Endodermal cell (in vitro differentiated cells): ENCODE results near the gene NCOA5. TPM values are rescaled to one million over a fixed set of nuclear protein-coding genes. Genes with fewer than 3 reads are reported as not detected.
A peak's percentile ranks its signal among the peaks of the same experiment; 100 is the strongest.

ENCODE experiments used
- DNase-seq: peaks from one replicate; pipeline ENCODE4 v3.0.0-alpha.2; 2017
- H3K27ac ChIP-seq: 2 replicates; pipeline ENCODE4 v1.5.1; 2013; ENCODE audit warnings: mild to moderate bottlenecking, low read depth, low read length, moderate library complexity
- H3K27me3 ChIP-seq: 2 replicates; pipeline ENCODE4 v1.6.1; 2013; ENCODE audit warnings: mild to moderate bottlenecking, low read length, moderate library complexity; ENCODE audit not compliant: insufficient read depth, control insufficient read depth, poor library complexity, severe bottlenecking
- H3K36me3 ChIP-seq: 2 replicates; pipeline ENCODE4 v1.7.0; 2013; ENCODE audit warnings: mild to moderate bottlenecking, low read length, moderate library complexity; ENCODE audit not compliant: control insufficient read depth, insufficient read depth
- H3K4me1 ChIP-seq: one replicate; pipeline ENCODE4 v1.7.0; 2013; ENCODE audit warnings: low read length; ENCODE audit not compliant: control insufficient read depth, insufficient read depth
- H3K4me3 ChIP-seq: 2 replicates; pipeline ENCODE4 v1.5.1; 2013; ENCODE audit warnings: mild to moderate bottlenecking, low read length, moderate library complexity
- H3K9ac ChIP-seq: 2 replicates; pipeline ENCODE4 v1.6.1; 2013; ENCODE audit warnings: mild to moderate bottlenecking, low read length, moderate library complexity; ENCODE audit not compliant: poor library complexity, severe bottlenecking; ENCODE audit errors: extremely low read depth
- H3K9me3 ChIP-seq: 2 replicates; pipeline ENCODE4 v1.6.1; 2013; ENCODE audit warnings: mild to moderate bottlenecking, low read length, moderate library complexity; ENCODE audit not compliant: control insufficient read depth
- H3K27ac Mint-ChIP-seq: 2 replicates; pipeline ENCODE4 v1.8.0; 2020; ENCODE audit warnings: mixed read lengths
- H3K27me3 Mint-ChIP-seq: 2 replicates; pipeline ENCODE4 v1.8.0; 2021; ENCODE audit warnings: mild to moderate bottlenecking, mixed read lengths; ENCODE audit not compliant: insufficient read depth
- H3K36me3 Mint-ChIP-seq: 2 replicates; pipeline ENCODE4 v1.8.0; 2020; ENCODE audit warnings: low read depth, mixed read lengths
- H3K4me1 Mint-ChIP-seq: 2 replicates; pipeline ENCODE4 v1.8.0; 2020; ENCODE audit warnings: mixed read lengths
- H3K4me3 Mint-ChIP-seq: 2 replicates; pipeline ENCODE4 v1.8.0; 2020; ENCODE audit warnings: mild to moderate bottlenecking, moderate library complexity, mixed read lengths
- H3K9me3 Mint-ChIP-seq: 2 replicates; pipeline ENCODE4 v1.8.0; 2020; ENCODE audit warnings: mild to moderate bottlenecking, mixed read lengths
- CTCF ChIP-seq: fragments of 200-600 bp; sonication (generic); conservative IDR thresholded peaks from 2 replicates; pipeline ENCODE4 v1.5.0; 2021; ENCODE audit warnings: antibody characterized with exemption, mild to moderate bottlenecking
- WGBS, 2 experiments: methylation state at CpG; one replicate each; pipeline versions ENCODE4 v1.1.5 to v1.1.7; 2013; ENCODE audit warnings: missing lambda C conversion rate in 2 of 2, mixed read lengths in 1 of 2; ENCODE audit not compliant: insufficient coverage in 1 of 2, insufficient read length in 1 of 2; 5-methylcytosine and 5-hydroxymethylcytosine counted together
- total RNA-seq, 2 donors: library from RNA; stranded (reverse); fragmentation: NEBNext Ultra II Directional in 1 of 2; extraction: Animal tissue kit (Norgen Biotek cat#: 25700) in 1 of 2; gene quantifications; 2 replicates in 1 of 2; 3 replicates in 1 of 2; pipeline ENCODE4 v1.2.1, GENCODE V29; 2021

The NCOA5 gene
- total RNA-seq, 2 donors from 2014 or later = 19.3 to 28.7 TPM

- 94 to 96% methylated on average over 14 to 20 of the region's 20 CpGs for WGBS, 2 experiments
- Histone ChIP-seq H3K27ac (no peak overlapping the region), H3K4me3 (no peak overlapping the region), H3K9me3 (no peaks in the 10 kb centered on the region), H3K9ac (no peak overlapping the region), H3K36me3 (peaks cover 63% of the 10 kb centered on the region), H3K4me1 (peaks cover 3% of the 10 kb centered on the region), H3K27me3 (no peaks in the 10 kb centered on the region)
- no peak for TF ChIP-seq CTCF
- H3K4me3 Mint-ChIP-seq = no peak overlapping the region
- no peaks in the 10 kb centered on the region for H3K27me3 Mint-ChIP-seq
- H3K9me3 Mint-ChIP-seq = no peaks in the 10 kb centered on the region
- peak; percentile 24 for DNase-seq
- H3K36me3 Mint-ChIP-seq = peaks cover 35% of the 10 kb centered on the region
- H3K4me1 Mint-ChIP-seq = peaks cover 15% of the 10 kb centered on the region
- H3K27ac Mint-ChIP-seq = no peak overlapping the region
These were observed 19.4 kb downstream of the NCOA5 start for GRCh38 chr20:46070215-46070900.

GRCh38 chr20:46065691-46066090, 24.1 kb downstream of the NCOA5 start:
- no peaks in the 10 kb centered on the region for H3K9me3 ChIP-seq
- TF ChIP-seq CTCF = no peak
- H3K4me1 ChIP-seq = no peaks in the 10 kb centered on the region
- H3K27me3 Mint-ChIP-seq = no peaks in the 10 kb centered on the region
- peaks cover 93% of the 10 kb centered on the region for H3K36me3 ChIP-seq
- 94 to 100% methylated on average over 1 to 3 of the region's 3 CpGs for WGBS, 2 experiments
- no peak overlapping the region for H3K4me3 ChIP-seq
- no peaks in the 10 kb centered on the region for H3K9me3 Mint-ChIP-seq
- H3K27ac Mint-ChIP-seq = no peak overlapping the region
- no peak overlapping the region for H3K4me3 Mint-ChIP-seq
- H3K36me3 Mint-ChIP-seq = peaks cover 67% of the 10 kb centered on the region
- H3K27ac ChIP-seq = no peak overlapping the region
- no peak for DNase-seq
- H3K27me3 ChIP-seq = no peaks in the 10 kb centered on the region
- no peaks in the 10 kb centered on the region for H3K4me1 Mint-ChIP-seq
- H3K9ac ChIP-seq = no peak overlapping the region

GRCh38 chr20:46065006-46065405, 24.8 kb downstream of the NCOA5 start:
- no peak overlapping the region for H3K27ac Mint-ChIP-seq
- H3K4me3 Mint-ChIP-seq = no peak overlapping the region
- no peak overlapping the region for H3K27ac ChIP-seq
- peaks cover 86% of the 10 kb centered on the region for H3K36me3 ChIP-seq
- DNase-seq = no peak
- peaks cover under 1% of the 10 kb centered on the region for H3K27me3 ChIP-seq
- no peaks in the 10 kb centered on the region for H3K4me1 ChIP-seq
- H3K4me1 Mint-ChIP-seq = no peaks in the 10 kb centered on the region
- no peak overlapping the region for H3K9ac ChIP-seq
- H3K4me3 ChIP-seq = no peak overlapping the region
- no peaks in the 10 kb centered on the region for H3K9me3 Mint-ChIP-seq
- H3K36me3 Mint-ChIP-seq = peaks cover 73% of the 10 kb centered on the region
- no peak for TF ChIP-seq CTCF
- no peaks in the 10 kb centered on the region for H3K27me3 Mint-ChIP-seq
- no peaks in the 10 kb centered on the region for H3K9me3 ChIP-seq
- 91 to 100% methylated on average over 7 to 9 of the region's 9 CpGs for WGBS, 2 experiments
